HCT116 (cell line): Measurements from ENCODE around the gene IFITM2. TPM values are rescaled to one million over a fixed set of nuclear protein-coding genes. Genes with fewer than 3 reads are reported as not detected.
"Not testable (repeated sequence)": the region's sequence is repeated elsewhere in the genome, so short reads cannot be mapped to it uniquely, and the experiment has no call there.

ENCODE experiments used
- ATAC-seq: fragments of 200-7000 bp; cut with Tn5 transposase; 2 replicates; pipeline ENCODE4 v1.9.1; 2020; ENCODE audit warnings: mild to moderate bottlenecking, moderate library complexity
- BruUV-seq: library from RNA; stranded (reverse); fragments of 400-500 nt; replicated peaks from 2 replicates; lab custom pipeline; 2021; lab: Mats Ljungman, UMichigan
- CTCF ChIA-PET: fragments of 300-600 bp; sonication (Branson Sonifier 250); formaldehyde crosslinking; loops from one replicate; lab custom pipeline; 2021; ENCODE audit warnings: antibody characterized with exemption; lab: Charles Lee
- POLR2A ChIA-PET: fragments of 300-600, 350-600 bp; sonication (Branson Sonifier 250); formaldehyde crosslinking; loops from one replicate; lab custom pipeline; 2021; ENCODE audit warnings: antibody characterized with exemption; lab: Charles Lee
- RAD21 ChIA-PET, 2 experiments: fragments of 300-600 bp; sonication (Branson Sonifier 250); formaldehyde crosslinking; loops; one replicate each; lab custom pipeline; 2023; ENCODE audit warnings: low total read pairs in 2 of 2; ENCODE audit not compliant: uncharacterized antibody in 2 of 2, unreplicated experiment in 2 of 2, low non-redundant PET in 1 of 2; lab: Charles Lee
- DNase-seq: peaks from one replicate; pipeline ENCODE4 v3.0.0-alpha.2; 2010; ENCODE audit warnings: low read depth, low spot score
- H2AFZ ChIP-seq: fragments of 200-600 bp; shearing (Covaris generic), sonication (generic); 2 replicates; pipeline ENCODE4 v1.6.1; 2017; ENCODE audit warnings: low read depth, mixed run types, mixed read lengths, antibody characterized with exemption, low read length; ENCODE audit not compliant: poor library complexity, severe bottlenecking
- H3K27ac ChIP-seq: 2 replicates; pipeline ENCODE4 v1.5.1; 2012; ENCODE audit warnings: low read depth, low read length
- H3K27me3 ChIP-seq: fragments of 200-600 bp; sonication (generic); 2 replicates; pipeline ENCODE4 v1.6.1; 2016; ENCODE audit warnings: mixed run types, low read length, mixed read lengths; ENCODE audit not compliant: insufficient read depth
- H3K36me3 ChIP-seq, 2 experiments: fragments of 200-500 bp in 1 of 2; fragments of 200-600 bp in 1 of 2; sonication (Bioruptor generic) in 1 of 2; sonication (generic) in 1 of 2; 2 replicates each; pipeline versions ENCODE4 v1.5.1 to v1.6.1; 2014 to 2016; ENCODE audit warnings: low read length in 2 of 2, inconsistent platforms in 1 of 2, mixed read lengths in 1 of 2, mixed run types in 1 of 2; ENCODE audit not compliant: insufficient read depth in 2 of 2, control insufficient read depth in 1 of 2
- H3K4me1 ChIP-seq, 2 experiments: fragments of 200-600 bp in 1 of 2; sonication (generic) in 1 of 2; 2 replicates each; pipeline versions ENCODE4 v1.5.1 to v1.6.1; 2012 to 2017; ENCODE audit warnings: low read length in 2 of 2, inconsistent platforms in 1 of 2, mild to moderate bottlenecking in 1 of 2, mixed read lengths in 1 of 2, mixed run types in 1 of 2, moderate library complexity in 1 of 2; ENCODE audit not compliant: insufficient read depth in 2 of 2, control insufficient read depth in 1 of 2
- H3K4me2 ChIP-seq: fragments of 200-600 bp; sonication (generic); 2 replicates; pipeline ENCODE4 v1.6.1; 2017; ENCODE audit warnings: mixed run types, low read length, mixed read lengths
- H3K4me3 ChIP-seq, 2 experiments: fragments of 200-600 bp in 1 of 2; sonication (generic) in 1 of 2; replicated peaks in 1 of 2; 2 replicates each; pipeline ENCODE4 v1.5.1; 2011 to 2016; ENCODE audit warnings: low read length in 2 of 2, control low read depth in 1 of 2, low read depth in 1 of 2, mild to moderate bottlenecking in 1 of 2, mixed read lengths in 1 of 2, mixed run types in 1 of 2
- H3K79me2 ChIP-seq: fragments of 200-600 bp; sonication (generic); 2 replicates; pipeline ENCODE4 v1.6.1; 2017; ENCODE audit warnings: mild to moderate bottlenecking, mixed run types, low read length, moderate library complexity, mixed read lengths; ENCODE audit not compliant: insufficient read depth
- H3K9ac ChIP-seq: fragments of 200-600 bp; sonication (generic); 2 replicates; pipeline ENCODE4 v1.6.1; 2016; ENCODE audit warnings: low read length, mixed read lengths
- H3K9me2 ChIP-seq: fragments of 200-600 bp; sonication (generic), shearing (Covaris generic); 2 replicates; pipeline ENCODE4 v1.6.1; 2017; ENCODE audit warnings: mixed run types, mild to moderate bottlenecking, moderate library complexity; ENCODE audit not compliant: insufficient read depth
- H3K9me3 ChIP-seq, 2 experiments: fragments of 200-500 bp in 1 of 2; fragments of 200-600 bp in 1 of 2; sonication (Bioruptor generic) in 1 of 2; sonication (generic) in 1 of 2; 2 replicates each; pipeline ENCODE4 v1.6.1; 2014 to 2017; ENCODE audit warnings: low read length in 2 of 2, mixed read lengths in 2 of 2, inconsistent platforms in 1 of 2, low read depth in 1 of 2, mild to moderate bottlenecking in 1 of 2, mixed run types in 1 of 2, moderate library complexity in 1 of 2; ENCODE audit not compliant: control insufficient read depth in 1 of 2, insufficient read depth in 1 of 2
- H4K20me1 ChIP-seq: fragments of 200-600 bp; sonication (generic), shearing (Covaris generic); 2 replicates; pipeline ENCODE4 v1.6.1; 2017; ENCODE audit warnings: mixed run types, mild to moderate bottlenecking, moderate library complexity; ENCODE audit not compliant: insufficient read depth
- CBX3 ChIP-seq: IDR thresholded peaks from 2 replicates; pipeline ENCODE4 v1.6.1; 2012; ENCODE audit warnings: low read depth
- EGR1 ChIP-seq: IDR thresholded peaks from 2 replicates; pipeline ENCODE4 v1.6.1; 2012; ENCODE audit warnings: low read depth
- ELF1 ChIP-seq: IDR thresholded peaks from 2 replicates; pipeline ENCODE4 v1.6.1; 2012; ENCODE audit warnings: low read depth, borderline replicate concordance
- EZH2phosphoT487 ChIP-seq: fragments of 200-600 bp; IDR thresholded peaks from 2 replicates; pipeline ENCODE4 v1.6.1; 2018; ENCODE audit warnings: antibody characterized with exemption, borderline replicate concordance
- FOSL1 ChIP-seq: IDR thresholded peaks from 2 replicates; pipeline ENCODE4 v1.6.1; 2012; ENCODE audit warnings: low read depth
- MAX ChIP-seq: IDR thresholded peaks from 2 replicates; pipeline ENCODE4 v1.6.1; 2012
- POLR2AphosphoS5 ChIP-seq: IDR thresholded peaks from 2 replicates; pipeline ENCODE4 v1.6.1; 2011; ENCODE audit warnings: mild to moderate bottlenecking, low read depth, low read length, moderate library complexity
- SRF ChIP-seq: IDR thresholded peaks from 2 replicates; pipeline ENCODE4 v1.6.1; 2012; ENCODE audit warnings: low read depth
- TCF7L2 ChIP-seq: IDR thresholded peaks from 2 replicates; pipeline ENCODE4 v1.7.0; 2011; ENCODE audit warnings: borderline replicate concordance, inconsistent platforms; ENCODE audit not compliant: insufficient read depth, insufficient read length; ENCODE audit errors: extremely low read depth
- ZBTB33 ChIP-seq: IDR thresholded peaks from 2 replicates; pipeline ENCODE4 v1.6.1; 2011; ENCODE audit warnings: mild to moderate bottlenecking, low read length, moderate library complexity; ENCODE audit not compliant: insufficient replicate concordance; ENCODE audit errors: extremely low read depth
- ZFX ChIP-seq: fragments of 450-650 bp; IDR thresholded peaks from 2 replicates; pipeline ENCODE4 v1.6.1; 2017
- intact Hi-C: fragments of 100-400 bp; cut with micrococcal nuclease; formaldehyde crosslinking; loops from 2 replicates; pipeline ENCODE4 v1.10.0; 2022
- total RNA-seq: library from RNA; stranded (reverse); gene quantifications from one replicate; pipeline ENCODE4 v1.2.1, GENCODE V29; 2021; ENCODE audit not compliant: unreplicated experiment

Gene IFITM2
- total RNA-seq, 1 experiment from 2014 or later, result 106 TPM

DNA sequence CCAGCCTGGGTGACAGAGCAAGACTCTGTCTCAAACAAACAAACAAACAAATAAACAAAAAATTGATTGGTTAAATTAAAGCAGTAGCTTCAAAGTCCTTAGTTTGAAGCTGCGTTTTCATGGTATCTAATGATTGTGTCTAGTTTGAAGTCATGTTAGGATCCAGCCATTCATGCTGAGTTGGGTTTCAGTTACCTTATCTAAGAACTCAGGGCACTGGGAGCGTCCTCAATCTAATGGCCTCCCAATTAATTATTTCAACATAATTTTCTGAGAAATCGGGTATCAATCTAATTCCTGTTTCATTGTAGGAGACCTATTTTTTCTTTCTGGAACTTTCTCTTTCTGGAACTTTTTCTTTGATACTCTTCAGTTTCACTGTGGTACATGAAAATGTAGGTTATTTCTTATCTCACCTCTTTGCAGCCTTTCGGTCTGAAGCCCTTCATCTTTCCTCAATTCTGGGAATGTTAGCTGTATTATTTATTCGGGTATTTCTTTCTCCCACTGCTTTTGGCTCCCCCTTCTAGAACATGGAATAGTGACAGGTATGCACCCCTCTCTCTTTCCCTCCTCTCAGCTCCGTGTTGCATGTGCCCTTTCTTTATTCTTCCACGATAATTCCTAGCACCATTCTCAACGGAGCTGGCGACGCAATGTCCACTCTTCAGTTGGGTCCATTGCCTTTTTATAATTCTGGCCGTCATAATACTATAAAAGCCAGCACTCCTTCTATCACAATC, 37.4 kb downstream of the IFITM2 start (continued):
- no peak for TF ChIP-seq SRF
- TF ChIP-seq POLR2AphosphoS5, result no peak
- TF ChIP-seq FOSL1, result no peak
- no peak for TF ChIP-seq EGR1
- no peak for TF ChIP-seq ELF1
- TF ChIP-seq MAX, result no peak
- no peak for TF ChIP-seq CBX3
- TF ChIP-seq ZBTB33, result no peak

GRCh38 chr11:346529-346928, 38.9 kb downstream of the IFITM2 start:
- Histone ChIP-seq H3K4me2 (no peak overlapping the region), H3K27ac (no peak overlapping the region), H3K9ac (no peak overlapping the region), H4K20me1 (no peaks in the 10 kb centered on the region), H3K9me3 (no peaks in the 10 kb centered on the region), H2AFZ (no peak overlapping the region), H3K9me2 (no peaks in the 10 kb centered on the region), H3K4me1 (no peaks in the 10 kb centered on the region), H3K36me3 (no peaks in the 10 kb centered on the region), H3K79me2 (no peaks in the 10 kb centered on the region), H3K4me3 (no peak overlapping the region), H3K27me3 (no peaks in the 10 kb centered on the region)
- ChIA-PET CTCF (no interaction called here), RAD21 (no interaction called here), POLR2A (interaction anchor here (1.4 kb wide), 1 partner anchor 10 kb away, joined by 3 read pairs; no protein-coding TSS in a partner anchor)
- BruUV-seq, result no TSS peak
- ATAC-seq (no peak), DNase-seq (no peak)
- no peak for TF ChIP-seq EZH2phosphoT487
- TF ChIP-seq MAX, result no peak
- TF ChIP-seq ZFX, result no peak
- no peak for TF ChIP-seq TCF7L2
- intact Hi-C loops, result no loop called here

GRCh38 chr11:349270-349954, 41.8 kb downstream of the IFITM2 start:
- BruUV-seq, H3K9me2 ChIP-seq, H3K27me3 ChIP-seq, H3K4me2 ChIP-seq, H3K36me3 ChIP-seq, H4K20me1 ChIP-seq, H3K27ac ChIP-seq, DNase-seq, H2AFZ ChIP-seq, POLR2A ChIA-PET, ATAC-seq, CTCF ChIA-PET, H3K4me3 ChIP-seq, RAD21 ChIA-PET, H3K9ac ChIP-seq, intact Hi-C loops, H3K9me3 ChIP-seq, H3K4me1 ChIP-seq, H3K79me2 ChIP-seq: not testable (repeated sequence)
